GM18951 (cell line): Measurements from ENCODE around the gene F2R.

Experiments
- POLR2A ChIP-seq: IDR thresholded peaks from 4 replicates; pipeline ENCODE4 v1.6.1; 2011; ENCODE audit warnings: mild to moderate bottlenecking; ENCODE audit not compliant: insufficient read length, insufficient read depth; ENCODE audit errors: extremely low read depth
- in situ Hi-C: fragments of 300-500 bp; cut with MboI; formaldehyde crosslinking; loops from one replicate; pipeline ENCODE4 v1.12.0; 2022; ENCODE audit warnings: low sequenced_read_pairs, mixed read lengths, inconsistent platforms; ENCODE audit not compliant: unreplicated experiment

Gene F2R

GRCh38 chr5:76696251-76696650, 19.7 kb upstream of the F2R start:
- no peak for TF ChIP-seq POLR2A
- in situ Hi-C loops: no loop called here

- in situ Hi-C loops: no loop called here
- no peak for TF ChIP-seq POLR2A
These were observed 18.3 kb upstream of the F2R start for GRCh38 chr5:76697670-76698069.

- no peak for TF ChIP-seq POLR2A
- in situ Hi-C loops: no loop called here
These were observed 15.4 kb upstream of the F2R start for GRCh38 chr5:76700571-76700970.

- no peak for TF ChIP-seq POLR2A
- in situ Hi-C loops: no loop called here
These were observed 14.6 kb upstream of the F2R start for GRCh38 chr5:76701298-76701697.

GRCh38 chr5:76703707-76704106, 12.2 kb upstream of the F2R start:
- in situ Hi-C loops: no loop called here
- no peak for TF ChIP-seq POLR2A

- in situ Hi-C loops: no loop called here
- TF ChIP-seq POLR2A: no peak
These were observed 11.7 kb upstream of the F2R start for GRCh38 chr5:76704131-76704663.

- in situ Hi-C loops: no loop called here
- TF ChIP-seq POLR2A: no peak
These were observed 10.4 kb upstream of the F2R start for GRCh38 chr5:76705574-76705973.

GRCh38 chr5:76709762-76710161, 6.2 kb upstream of the F2R start:
- no peak for TF ChIP-seq POLR2A
- in situ Hi-C loops: no loop called here

- TF ChIP-seq POLR2A: no peak
- in situ Hi-C loops: no loop called here
These were observed 4.9 kb upstream of the F2R start for GRCh38 chr5:76710991-76711390.

GRCh38 chr5:76714751-76715485, 1.0 kb upstream of the F2R start:
- TF ChIP-seq POLR2A: no peak
- in situ Hi-C loops: no loop called here

- in situ Hi-C loops: no loop called here
These were observed 515 bp upstream of the F2R start for GRCh38 chr5:76715486-76715735.

GRCh38 chr5:76716456-76717157, 681 bp downstream of the F2R start:
- in situ Hi-C loops: no loop called here
- no peak for TF ChIP-seq POLR2A

More at GRCh38 chr5:76715486-76715735, 515 bp upstream of the F2R start:
- no peak for TF ChIP-seq POLR2A

- TF ChIP-seq POLR2A: no peak
- in situ Hi-C loops: no loop called here
These were observed 1.5 kb downstream of the F2R start for GRCh38 chr5:76717222-76718083.

GRCh38 chr5:76718381-76718832, 2.5 kb downstream of the F2R start:
- in situ Hi-C loops: no loop called here
- no peak for TF ChIP-seq POLR2A

GRCh38 chr5:76718880-76719279, 3.0 kb downstream of the F2R start:
- in situ Hi-C loops: no loop called here
- TF ChIP-seq POLR2A: no peak
